Epithelial cell of prostate (primary cell): Measurements from ENCODE around the gene MED13L.
"Not testable (repeated sequence)": the region's sequence is repeated elsewhere in the genome, so short reads cannot be mapped to it uniquely, and the experiment has no call there.

ENCODE experiments used
- DNase-seq: peaks from one replicate; pipeline ENCODE4 v3.0.0-alpha.2; 2011; ENCODE audit warnings: low read depth, low spot score
- H3K27ac ChIP-seq: fragments of 450-650 bp; 2 replicates; pipeline ENCODE4 v1.5.1; 2017; ENCODE audit warnings: mild to moderate bottlenecking

Gene MED13L

DNA sequence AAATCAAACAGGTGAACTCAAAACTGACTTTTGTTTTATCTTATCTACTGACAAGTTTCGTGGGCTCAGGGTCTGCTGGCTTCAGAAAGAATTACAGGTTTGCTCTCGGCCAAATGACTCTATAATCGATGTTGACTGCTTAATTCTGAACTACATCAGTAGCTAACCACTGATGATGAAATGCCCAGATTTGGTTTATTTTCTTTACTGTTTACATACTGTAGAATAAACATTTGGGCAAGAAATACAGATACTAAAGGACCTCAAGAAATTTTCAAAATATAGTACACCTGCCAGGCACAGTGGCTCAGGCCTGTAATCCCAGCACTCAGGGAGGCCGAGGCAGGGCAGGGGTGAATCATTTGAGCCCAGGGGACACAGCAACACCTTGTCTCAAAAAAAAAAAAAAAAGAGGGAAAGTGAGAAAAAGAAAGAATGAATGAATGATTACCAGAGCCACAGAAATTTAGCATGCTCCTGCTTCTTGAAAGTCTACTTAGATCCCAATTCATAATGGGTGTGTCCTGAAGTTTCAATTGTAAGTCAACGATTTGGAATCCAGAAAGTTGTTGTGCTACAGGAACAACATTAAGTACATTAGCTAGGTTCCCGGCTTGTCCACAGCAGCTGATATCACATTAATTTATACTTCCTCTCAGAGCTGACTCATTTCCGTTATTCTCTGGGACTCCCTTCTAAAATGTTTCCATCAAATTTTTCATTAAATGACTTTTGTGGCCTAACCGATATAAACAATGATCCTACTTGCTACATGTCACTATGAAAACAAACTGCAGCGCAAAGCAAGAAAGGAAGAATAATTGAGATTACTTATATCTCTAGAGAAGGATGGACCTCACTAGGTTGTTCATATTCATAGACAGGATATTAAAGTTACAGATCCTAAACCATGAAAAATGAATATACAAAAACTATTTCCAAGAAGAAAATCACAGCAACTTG is 134.3 kb downstream of the MED13L start:
- peak overlapping the region; percentile 81 for H3K27ac ChIP-seq
- no peak for DNase-seq

- DNase-seq: no peak
Measured at GRCh38 chr12:116141833-116142162, 135.7 kb downstream of the MED13L start.

DNA sequence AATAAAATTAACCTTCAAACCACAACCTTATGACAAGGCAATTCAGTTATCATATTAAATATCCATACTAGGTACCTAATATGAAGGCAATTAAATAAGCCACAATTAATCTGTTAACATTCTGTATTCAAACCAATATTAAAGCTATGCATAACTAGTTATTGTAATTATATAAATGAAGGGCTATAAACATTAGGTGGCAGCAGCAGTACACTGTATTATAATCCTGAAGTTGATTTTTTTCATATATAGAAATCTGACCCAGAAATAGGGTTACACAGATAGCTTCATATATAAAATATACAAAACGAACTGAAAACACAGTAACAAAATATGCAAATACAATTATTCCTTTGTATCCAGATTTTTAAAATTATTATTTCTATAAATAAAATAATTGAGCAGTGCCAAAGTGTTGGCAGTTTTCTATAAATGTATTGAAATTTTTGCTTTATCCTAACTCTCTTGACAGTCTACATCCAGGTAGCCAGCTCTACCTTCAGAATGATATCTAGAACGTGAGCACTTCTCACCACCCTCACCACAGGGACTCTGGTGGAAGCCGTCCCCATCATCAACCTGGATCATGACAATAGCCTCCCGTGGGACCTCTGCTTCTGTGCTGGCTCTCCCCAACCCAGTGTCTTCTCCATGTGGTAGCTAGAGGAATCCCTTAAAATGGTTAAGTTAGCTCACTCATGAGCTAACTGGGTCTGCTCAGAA is 136.2 kb downstream of the MED13L start:
- no peak overlapping the region for H3K27ac ChIP-seq
- no peak for DNase-seq

More at GRCh38 chr12:116141833-116142162, 135.7 kb downstream of the MED13L start:
- H3K27ac ChIP-seq: no peak overlapping the region

- no peak for DNase-seq
- no peak overlapping the region for H3K27ac ChIP-seq
Measured at GRCh38 chr12:116140529-116140928, 137.0 kb downstream of the MED13L start.

DNA sequence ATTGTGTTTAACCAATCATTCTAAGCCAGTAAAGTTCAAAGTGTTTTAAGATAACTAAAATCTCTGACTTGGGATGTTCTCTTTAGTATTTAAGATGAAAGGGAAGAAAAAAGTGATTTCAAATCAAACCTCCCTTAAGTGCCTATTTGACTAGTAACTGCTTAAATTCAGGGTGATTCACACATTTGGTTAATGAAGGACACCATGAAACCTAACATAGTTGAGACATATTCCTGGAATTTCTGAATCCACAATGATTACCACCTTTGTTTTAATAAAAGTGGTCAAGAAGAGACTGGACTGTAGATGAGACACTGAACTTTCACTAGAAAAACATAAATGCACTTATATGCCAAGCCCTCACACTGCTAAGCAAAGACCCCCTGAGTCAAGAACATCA is 138.7 kb downstream of the MED13L start:
- H3K27ac ChIP-seq: no peak overlapping the region
- DNase-seq: no peak

- DNase-seq: no peak
Measured at GRCh38 chr12:116138364-116138763, 139.1 kb downstream of the MED13L start.

GRCh38 chr12:116137318-116137717 is 140.2 kb downstream of the MED13L start:
- no peak overlapping the region for H3K27ac ChIP-seq
- DNase-seq: no peak

More at GRCh38 chr12:116138364-116138763, 139.1 kb downstream of the MED13L start:
- H3K27ac ChIP-seq: no peak overlapping the region

GRCh38 chr12:116136340-116136739 is 141.2 kb downstream of the MED13L start:
- no peak for DNase-seq
- H3K27ac ChIP-seq: peak overlapping the region; percentile 51

DNA sequence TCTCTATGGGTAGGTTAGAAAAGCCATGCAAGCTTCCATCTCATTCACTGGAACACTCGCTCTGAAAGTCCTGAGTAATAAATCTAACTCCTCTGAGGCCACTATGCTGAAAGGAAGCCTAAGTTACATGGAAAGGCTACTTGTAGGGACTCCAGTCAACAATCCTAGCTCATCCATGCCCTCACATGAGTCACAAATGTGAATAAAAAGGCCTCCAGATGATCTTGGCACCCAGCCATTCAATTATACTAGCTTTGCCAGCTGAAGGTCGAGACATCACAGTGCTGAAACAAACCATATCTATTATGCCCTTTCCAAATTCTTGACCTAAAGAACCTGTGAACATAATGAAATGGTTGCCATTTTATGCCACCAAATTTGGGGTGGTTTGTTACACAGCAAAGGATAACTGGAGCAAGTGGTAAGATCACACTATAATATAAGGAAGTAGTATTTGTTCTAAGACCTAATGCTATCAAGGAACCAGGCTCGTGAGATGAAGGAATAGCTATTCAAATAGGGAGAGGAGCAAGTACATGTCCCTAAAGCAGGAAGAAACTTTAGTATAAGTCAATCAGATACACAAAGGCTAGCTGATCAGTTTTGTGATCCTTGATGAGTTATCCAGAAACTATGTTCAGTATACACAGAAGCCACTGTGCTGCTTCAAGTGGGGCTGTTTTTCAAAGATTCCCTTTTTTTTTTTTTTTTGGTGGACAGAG is 142.1 kb downstream of the MED13L start:
- peak; percentile 52 for DNase-seq

GRCh38 chr12:116133636-116134214 is 143.8 kb downstream of the MED13L start:
- DNase-seq: no peak
- no peak overlapping the region for H3K27ac ChIP-seq

More for the DNA sequence above, 142.1 kb downstream of the MED13L start:
- peak overlapping the region; percentile 51 for H3K27ac ChIP-seq

GRCh38 chr12:116133149-116133548 is 144.3 kb downstream of the MED13L start:
- no peak for DNase-seq
- H3K27ac ChIP-seq: no peak overlapping the region

GRCh38 chr12:116131987-116132386 is 145.5 kb downstream of the MED13L start:
- H3K27ac ChIP-seq, DNase-seq: not testable (repeated sequence)

GRCh38 chr12:116131176-116131575 is 146.3 kb downstream of the MED13L start:
- DNase-seq: no peak
- H3K27ac ChIP-seq: no peak overlapping the region

- no peak overlapping the region for H3K27ac ChIP-seq
- no peak for DNase-seq
Measured at GRCh38 chr12:116130431-116130830, 147.1 kb downstream of the MED13L start.

DNA sequence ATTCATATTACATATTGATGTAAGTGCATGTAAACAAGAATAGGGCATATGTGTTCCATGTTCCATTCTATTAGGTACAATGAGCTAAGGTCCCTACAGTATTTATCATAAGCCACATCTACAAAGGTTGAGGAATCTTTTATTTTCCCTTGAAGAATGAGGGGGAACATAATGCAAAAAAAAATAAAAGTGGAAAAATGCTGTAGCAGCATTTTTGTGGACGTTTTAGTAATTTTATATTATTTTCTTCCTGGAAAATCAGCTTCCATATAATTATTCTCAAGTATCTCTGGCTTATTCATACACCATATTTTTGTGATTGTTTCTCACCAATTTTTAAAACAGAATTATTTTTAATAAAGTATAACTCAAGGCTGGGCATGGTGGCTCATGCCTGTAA is 148.7 kb downstream of the MED13L start:
- DNase-seq: no peak
- no peak overlapping the region for H3K27ac ChIP-seq

GRCh38 chr12:116127859-116128258 is 149.6 kb downstream of the MED13L start:
- no peak for DNase-seq
- no peak overlapping the region for H3K27ac ChIP-seq

- H3K27ac ChIP-seq: peak overlapping the region; percentile 6
- DNase-seq: no peak
Measured at GRCh38 chr12:116126610-116127009, 150.9 kb downstream of the MED13L start.

- no peak for DNase-seq
- peak overlapping the region; percentile 6 for H3K27ac ChIP-seq
Measured at GRCh38 chr12:116125956-116126566, 151.4 kb downstream of the MED13L start.

DNA sequence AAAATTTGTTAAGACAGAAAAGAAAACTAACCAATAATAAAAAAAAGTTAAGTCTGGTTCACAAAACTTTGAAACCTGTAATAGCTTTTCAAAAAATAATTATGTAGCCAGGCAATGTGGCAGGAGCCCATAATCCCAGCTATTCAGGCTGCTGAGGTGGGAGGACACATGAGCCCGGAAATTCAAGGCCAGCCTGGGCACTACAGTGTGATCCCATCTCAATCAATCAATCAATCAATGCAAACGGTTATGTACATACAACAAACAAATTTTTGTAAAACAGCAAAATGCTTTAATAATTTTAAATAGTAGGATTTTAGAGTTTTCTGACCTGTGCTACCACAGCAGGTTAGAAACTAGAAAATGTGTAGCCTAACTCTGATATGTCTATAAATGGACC is 152.4 kb downstream of the MED13L start:
- H3K27ac ChIP-seq: no peak overlapping the region
- DNase-seq: no peak
